MM.1S (cell line): ENCODE measurements around the gene WFIKKN1.
A peak's percentile ranks its signal among the peaks of the same experiment; 100 is the strongest.

Experiments used
- DNase-seq: peaks from one replicate; pipeline ENCODE4 v3.0.0-alpha.2; 2015
- H2AFZ ChIP-seq: fragments of 300-600 bp; sonication (generic); 2 replicates; pipeline ENCODE4 v1.6.0; 2016; ENCODE audit warnings: antibody characterized with exemption, low read length
- H3F3A ChIP-seq: fragments of 300-600 bp; sonication (generic); 2 replicates; pipeline ENCODE4 v1.6.1; 2016; ENCODE audit warnings: mild to moderate bottlenecking, antibody characterized with exemption, low read length, moderate library complexity, mixed read lengths; ENCODE audit not compliant: insufficient read depth
- H3K27ac ChIP-seq: fragments of 300-600 bp; sonication (generic); 2 replicates; pipeline ENCODE4 v1.5.1; 2016; ENCODE audit warnings: mild to moderate bottlenecking, low read length
- H3K27me3 ChIP-seq: fragments of 300-600 bp; sonication (generic); replicated peaks from 2 replicates; pipeline ENCODE4 v1.6.0; 2016; ENCODE audit warnings: low read length; ENCODE audit not compliant: insufficient read depth
- H3K36me3 ChIP-seq: fragments of 300-600 bp; sonication (generic); replicated peaks from 2 replicates; pipeline ENCODE4 v1.6.1; 2016; ENCODE audit warnings: mild to moderate bottlenecking, low read length, mixed read lengths; ENCODE audit not compliant: insufficient read depth
- H3K4me1 ChIP-seq: fragments of 300-600 bp; sonication (generic); 2 replicates; pipeline ENCODE4 v1.6.1; 2016; ENCODE audit warnings: low read length, mixed read lengths
- H3K4me2 ChIP-seq: fragments of 300-600 bp; sonication (generic); 2 replicates; pipeline ENCODE4 v1.6.0; 2016; ENCODE audit warnings: low read depth, low read length
- H3K4me3 ChIP-seq: fragments of 300-600 bp; sonication (generic); 2 replicates; pipeline ENCODE4 v1.5.1; 2016; ENCODE audit warnings: low read length, mixed read lengths
- H3K79me2 ChIP-seq: fragments of 300-600 bp; sonication (generic); 2 replicates; pipeline ENCODE4 v1.6.1; 2016; ENCODE audit warnings: mixed run types, low read length, mixed read lengths
- H3K9ac ChIP-seq: fragments of 300-600 bp; sonication (generic); 2 replicates; pipeline ENCODE4 v1.6.1; 2016; ENCODE audit warnings: low read length, mixed read lengths
- H3K9me2 ChIP-seq: fragments of 300-600 bp; sonication (generic); replicated peaks from 2 replicates; pipeline ENCODE4 v1.6.1; 2016; ENCODE audit warnings: mild to moderate bottlenecking, low read length, mixed read lengths; ENCODE audit not compliant: insufficient read depth
- H3K9me3 ChIP-seq: fragments of 300-600 bp; sonication (generic); replicated peaks from 2 replicates; pipeline ENCODE4 v1.6.1; 2016; ENCODE audit warnings: mild to moderate bottlenecking, low read length, mixed read lengths; ENCODE audit not compliant: insufficient read depth
- H4K20me1 ChIP-seq: fragments of 300-600 bp; sonication (generic); 2 replicates; pipeline ENCODE4 v1.6.1; 2016; ENCODE audit warnings: mild to moderate bottlenecking, low read length, moderate library complexity, mixed read lengths; ENCODE audit not compliant: insufficient read depth
- CTCF ChIP-seq: fragments of 300-600 bp; sonication (generic); IDR thresholded peaks from 2 replicates; pipeline ENCODE4 v1.5.1; 2016; ENCODE audit warnings: antibody characterized with exemption, low read length, mixed read lengths
- EZH2 ChIP-seq: fragments of 300-600 bp; sonication (generic); optimal IDR thresholded peaks from 2 replicates; pipeline ENCODE3; 2017; ENCODE audit warnings: low read depth, mild to moderate bottlenecking, antibody characterized with exemption, low read length, mixed read lengths
- EZH2phosphoT487 ChIP-seq: fragments of 300-600 bp; sonication (generic); IDR thresholded peaks from 2 replicates; pipeline ENCODE4 v1.6.1; 2018; ENCODE audit warnings: antibody characterized with exemption, low read length

The WFIKKN1 gene

GRCh38 chr16:634051-634670, 3.4 kb downstream of the WFIKKN1 start:
- H3K9me3 ChIP-seq = no peaks in the 10 kb centered on the region
- H3K27me3 ChIP-seq = no peaks in the 10 kb centered on the region
- H3K79me2 ChIP-seq = peaks cover 16% of the 10 kb centered on the region
- H3K4me2 ChIP-seq = no peak overlapping the region
- H2AFZ ChIP-seq = no peak overlapping the region
- H3F3A ChIP-seq = peaks cover 3% of the 10 kb centered on the region; the same call in 1 of the 2 replicates
- H3K4me3 ChIP-seq = no peak overlapping the region
- H3K36me3 ChIP-seq = no peaks in the 10 kb centered on the region
- no peak for DNase-seq
- no peaks in the 10 kb centered on the region for H4K20me1 ChIP-seq
- H3K4me1 ChIP-seq = 0 out of 2 replicates have a peak, but pooled peaks cover 6% of the 10 kb centered on the region
- no peak for TF ChIP-seq CTCF
- no peak for TF ChIP-seq EZH2phosphoT487
- no peak for TF ChIP-seq EZH2
- H3K27ac ChIP-seq = no peak overlapping the region
- no peaks in the 10 kb centered on the region for H3K9me2 ChIP-seq
- no peak overlapping the region for H3K9ac ChIP-seq

GRCh38 chr16:634996-635395, 4.2 kb downstream of the WFIKKN1 start:
- Histone ChIP-seq H3K36me3 (no peaks in the 10 kb centered on the region), H2AFZ (no peak overlapping the region), H3K4me1 (0 out of 2 replicates have a peak, but pooled peaks cover 11% of the 10 kb centered on the region), H3K79me2 (peaks cover 16% of the 10 kb centered on the region), H3K9me3 (no peaks in the 10 kb centered on the region), H3K4me3 (peak overlapping the region; percentile 95), H3K27ac (no peak overlapping the region), H3K9me2 (no peaks in the 10 kb centered on the region), H4K20me1 (no peaks in the 10 kb centered on the region), H3K4me2 (peak overlapping the region; percentile 99; the same call in 1 of the 2 replicates), H3F3A (peaks cover 6% of the 10 kb centered on the region), H3K9ac (peak overlapping the region; percentile 85; the same call in 1 of the 2 replicates), H3K27me3 (no peaks in the 10 kb centered on the region)
- DNase-seq = no peak
- TF ChIP-seq CTCF (no peak), EZH2 (no peak), EZH2phosphoT487 (no peak)

- Histone ChIP-seq H3K36me3 (no peaks in the 10 kb centered on the region), H3K9ac (peak overlapping the region; percentile 85), H3K79me2 (peaks cover 16% of the 10 kb centered on the region), H3K4me1 (0 out of 2 replicates have a peak, but pooled peaks cover 11% of the 10 kb centered on the region), H4K20me1 (no peaks in the 10 kb centered on the region), H3K4me3 (peak overlapping the region; percentile 95), H2AFZ (peak overlapping the region; percentile 73), H3K27me3 (no peaks in the 10 kb centered on the region), H3K4me2 (peak overlapping the region; percentile 99), H3K27ac (peak overlapping the region; percentile 92; the same call in 1 of the 2 replicates), H3K9me3 (no peaks in the 10 kb centered on the region), H3K9me2 (no peaks in the 10 kb centered on the region), H3F3A (peaks cover 11% of the 10 kb centered on the region)
- TF ChIP-seq EZH2phosphoT487 (no peak), EZH2 (no peak), CTCF (no peak)
- no peak for DNase-seq
Observed at GRCh38 chr16:635573-636205, 4.9 kb downstream of the WFIKKN1 start.
